ENCODE measurements around the gene PECR.
A peak's percentile ranks its signal among the peaks of the same experiment; 100 is the strongest.
"Not testable (repeated sequence)": the region's sequence is repeated elsewhere in the genome, so short reads cannot be mapped to it uniquely, and the experiment has no call there.

PECR gene

GRCh38 chr2:216107320-216107719 lies 25.7 kb upstream of the PECR start:
- no peak for DNase-seq

GRCh38 chr2:216104691-216105090 lies 23.1 kb upstream of the PECR start:
- peak in 4 of 56 donors; percentile 17 to 43 (median 24) for DNase-seq

DNA sequence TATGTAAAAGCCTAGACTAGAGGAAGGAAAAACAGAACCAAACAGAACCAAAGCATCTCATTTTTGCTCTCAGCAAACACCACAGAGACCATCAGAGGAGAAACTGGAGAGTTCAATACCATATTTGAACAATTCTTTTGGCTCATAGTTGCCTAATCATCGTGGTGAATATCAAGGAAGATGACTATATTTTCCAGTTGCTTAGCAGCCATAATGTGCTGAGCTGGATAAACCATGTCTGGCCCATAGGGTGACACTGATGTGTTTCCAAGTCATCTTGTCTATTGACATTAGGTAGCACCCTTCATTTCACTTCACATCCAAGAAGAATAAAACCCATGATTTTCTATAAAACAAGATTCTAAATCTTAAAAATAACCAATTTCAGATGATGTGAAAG lies 21.6 kb upstream of the PECR start:
- no peak for DNase-seq

DNA sequence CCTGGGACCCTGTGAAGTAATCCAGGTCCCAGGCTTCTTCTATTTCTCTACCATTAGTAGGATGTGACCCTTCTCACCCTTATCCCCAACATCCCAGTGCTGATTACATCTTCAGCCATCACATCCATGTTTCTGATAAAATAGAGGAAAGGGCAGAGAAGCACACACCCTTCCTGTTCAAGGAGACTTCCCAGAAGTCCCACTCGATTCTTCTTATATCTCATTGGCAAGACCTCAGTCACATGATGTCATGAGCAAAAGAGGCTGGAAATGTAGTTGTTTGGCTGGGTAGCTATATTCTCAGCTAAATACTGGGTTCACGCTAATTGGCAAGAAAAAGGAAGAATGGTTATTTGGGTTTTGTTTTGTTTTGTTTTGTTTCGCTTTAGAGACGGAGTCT lies 19.5 kb upstream of the PECR start:
- DNase-seq: no peak

DNA sequence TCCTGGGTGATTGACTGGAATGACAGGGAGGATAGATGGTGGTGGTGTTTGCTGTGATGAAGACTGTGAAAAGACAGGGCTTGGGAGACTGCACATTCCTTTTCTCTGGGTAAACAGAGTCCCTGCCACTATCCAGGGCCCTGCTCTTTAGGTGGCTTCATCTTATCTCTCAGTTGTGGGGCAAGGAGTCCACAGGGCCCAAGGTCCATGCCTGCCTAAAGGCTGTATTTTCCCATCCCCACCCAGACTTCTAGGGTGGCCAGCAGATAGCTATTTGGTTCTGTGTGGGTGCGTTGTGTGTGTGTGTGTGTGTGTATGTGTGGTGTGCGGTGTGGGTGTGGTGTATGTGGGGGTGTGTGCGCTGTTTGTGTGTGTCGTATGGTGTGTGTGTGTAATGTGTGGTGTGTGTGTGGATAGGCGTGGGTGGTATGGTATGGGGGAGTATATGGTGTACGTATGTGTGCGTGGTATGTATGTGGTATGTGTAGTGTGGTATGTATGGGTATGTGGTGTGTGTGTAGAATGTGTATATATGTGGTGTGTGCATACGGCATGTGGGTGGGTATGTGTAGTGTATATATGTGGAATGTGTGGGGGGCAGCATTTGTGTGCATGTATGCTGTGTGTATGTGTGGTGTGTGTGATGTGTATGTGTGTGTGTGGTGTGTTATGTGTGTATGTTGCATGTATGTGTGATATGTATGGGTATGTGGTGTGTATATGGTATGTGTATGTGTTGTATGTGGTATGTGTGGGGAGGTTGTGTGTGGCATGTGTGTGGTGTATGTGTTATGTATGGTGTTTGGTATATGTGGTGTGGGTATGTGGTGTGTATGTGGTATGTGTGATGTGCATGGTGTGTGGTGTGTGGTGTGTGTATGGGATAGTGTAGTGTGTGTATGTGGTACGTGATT lies 17.1 kb upstream of the PECR start:
- DNase-seq: no peak

DNA sequence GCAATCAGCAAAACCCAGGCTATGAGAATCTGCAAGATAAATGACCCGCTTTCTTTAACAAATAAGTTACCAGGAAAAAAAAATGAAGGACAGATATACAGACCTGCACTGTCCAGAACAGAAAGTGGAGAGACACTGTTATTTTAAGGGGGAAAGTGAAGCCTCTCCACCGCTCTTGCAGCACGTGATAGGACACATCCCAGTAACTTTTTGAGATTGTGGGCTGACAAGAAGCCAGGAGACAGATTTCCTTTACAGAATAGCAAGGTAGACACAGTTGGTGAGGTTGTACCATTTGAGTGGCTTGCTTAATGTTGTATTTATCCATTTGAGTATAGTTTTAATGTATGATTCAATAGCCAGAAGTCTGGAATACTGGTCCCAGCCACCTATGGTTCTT lies 13.1 kb upstream of the PECR start:
- DNase-seq: no peak

- DNase-seq: no peak
These were observed 11.0 kb upstream of the PECR start for GRCh38 chr2:216092646-216093045.

DNA sequence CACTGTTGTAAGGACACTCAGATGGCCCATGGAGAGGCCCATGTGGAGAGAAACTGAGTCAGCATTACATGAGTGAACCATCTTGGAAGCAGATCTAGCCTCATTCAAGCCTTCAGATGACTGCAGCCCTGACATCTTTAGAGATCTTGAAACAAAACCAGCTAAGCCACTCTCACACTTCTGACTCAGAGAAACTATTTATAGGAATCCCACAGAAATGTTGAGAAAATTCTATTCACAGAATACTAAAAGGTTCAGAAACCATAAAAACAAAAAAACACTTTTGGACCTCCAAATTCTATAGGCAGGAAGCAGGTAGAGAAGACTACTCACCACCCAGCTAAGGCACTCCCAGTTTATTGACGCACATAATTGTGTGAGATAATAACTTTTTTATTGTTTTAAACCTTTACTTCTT lies 8.8 kb upstream of the PECR start:
- DNase-seq: no peak

DNA sequence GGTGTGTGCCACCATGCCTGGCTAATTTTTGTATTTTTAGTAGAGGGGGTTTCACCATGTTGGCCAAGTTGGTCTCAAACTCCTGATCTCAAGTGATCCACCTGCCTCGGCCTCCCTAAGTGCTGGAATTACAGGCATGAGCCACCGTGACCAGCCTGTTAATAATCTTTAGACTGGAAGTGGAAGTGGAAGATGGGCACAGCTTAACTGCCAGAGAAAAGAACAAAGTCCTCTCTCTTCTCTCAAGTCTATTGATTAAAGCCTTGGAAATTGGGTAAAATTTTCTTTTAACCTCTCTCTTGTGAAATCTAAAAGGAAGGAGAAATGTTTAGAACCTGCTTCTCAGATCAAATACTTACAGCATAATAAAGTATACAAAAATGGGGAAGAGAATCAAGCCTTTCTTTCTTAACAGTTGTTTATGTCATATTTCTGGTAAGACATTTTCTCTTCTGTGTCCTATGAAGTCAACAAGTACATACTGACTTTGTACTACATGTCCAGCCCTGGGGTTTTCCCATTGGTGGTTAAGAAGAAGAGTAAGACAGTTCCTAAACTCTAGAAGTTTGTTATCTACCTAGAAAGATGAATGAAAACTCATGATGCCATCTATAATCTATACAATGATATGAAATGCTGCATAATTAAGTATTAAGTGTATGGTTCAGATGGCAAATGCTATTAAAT lies 4.7 kb upstream of the PECR start:
- DNase-seq: no peak

- DNase-seq: no peak
These were observed 2.9 kb upstream of the PECR start for GRCh38 chr2:216084547-216084946.

GRCh38 chr2:216083464-216084281 lies 2.1 kb upstream of the PECR start:
- peak in 6 of 56 donors; percentile 2 to 19 (median 14) for DNase-seq

- DNase-seq: peak in 14 of 56 donors; percentile 5 to 33 (median 11)
These were observed 1.2 kb upstream of the PECR start for GRCh38 chr2:216082805-216083204.

DNA sequence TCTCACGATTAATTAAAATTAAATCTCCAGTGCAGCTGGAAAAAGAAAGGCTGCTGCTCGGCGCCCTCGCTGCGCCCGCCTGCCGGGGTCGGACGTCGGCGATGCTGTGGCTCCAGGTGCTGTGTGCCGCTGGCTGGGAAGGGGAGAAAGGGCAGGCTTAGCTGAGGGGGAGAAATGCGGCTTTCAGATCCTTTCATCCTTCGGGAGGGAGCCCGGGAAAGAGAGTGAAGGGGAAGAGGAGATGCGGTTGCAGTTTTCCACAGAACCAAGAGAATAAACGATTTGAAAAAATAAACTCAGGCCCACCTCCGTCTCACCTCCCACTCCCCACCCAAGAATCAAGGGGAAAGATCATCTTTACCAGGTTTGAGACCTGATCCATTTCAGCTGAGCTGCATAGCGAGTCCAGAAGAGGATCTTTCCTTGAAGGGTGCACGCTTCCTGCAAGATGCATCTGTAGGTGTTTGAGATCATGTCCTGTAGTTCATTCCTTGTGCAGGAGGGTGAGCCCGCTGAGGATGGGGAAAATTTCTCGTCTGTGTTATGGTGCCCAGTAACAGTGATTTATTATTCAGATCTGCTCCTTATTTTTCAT lies 605 bp upstream of the PECR start:
- peak in 18 of 56 donors; percentile 4 to 48 (median 34) for DNase-seq

DNA sequence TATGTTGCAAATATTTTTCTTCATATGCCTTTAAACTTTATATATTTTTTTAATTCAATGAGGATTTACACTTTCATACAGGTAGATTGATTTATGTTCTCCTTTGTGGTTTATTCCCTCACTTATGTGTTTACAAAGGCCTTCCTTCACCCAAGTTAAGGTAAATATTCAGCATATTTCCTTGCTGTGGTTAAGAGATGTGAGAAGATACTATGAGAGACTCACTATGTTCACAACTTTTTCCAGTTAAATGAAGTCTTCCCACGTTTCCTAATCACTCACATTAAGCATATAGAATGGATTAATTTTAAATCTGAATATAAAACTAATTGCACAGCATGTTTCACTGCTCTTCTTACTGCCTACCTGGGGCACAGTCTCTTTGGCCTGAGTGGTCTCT lies 597 bp downstream of the PECR start:
- no peak for DNase-seq

GRCh38 chr2:216080048-216080447 lies 1.6 kb downstream of the PECR start:
- not testable (repeated sequence) for DNase-seq

GRCh38 chr2:216078776-216079175 lies 2.8 kb downstream of the PECR start:
- no peak for DNase-seq

- DNase-seq: peak in 1 of 56 donors; percentile 2
These were observed 5.8 kb downstream of the PECR start for GRCh38 chr2:216075510-216076485.

DNA sequence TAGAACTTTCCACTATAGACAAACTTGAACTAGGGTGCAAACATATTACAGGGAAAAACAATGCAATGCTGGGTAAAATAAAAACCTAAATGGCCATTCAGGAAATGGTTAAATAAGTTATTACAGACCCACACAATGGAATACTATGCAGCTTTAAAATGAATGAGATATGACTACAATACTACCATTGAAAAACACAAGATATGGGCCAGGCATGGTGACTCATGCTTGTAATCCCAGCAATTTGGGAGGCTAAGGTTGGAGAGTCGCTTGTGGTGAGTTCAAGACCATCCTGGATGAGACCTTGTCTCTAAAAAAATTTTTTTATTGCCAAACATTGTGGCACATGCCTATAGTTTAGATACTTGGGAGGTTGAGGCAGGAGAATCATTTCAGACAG lies 6.8 kb downstream of the PECR start:
- DNase-seq: no peak

- no peak for DNase-seq
These were observed 7.2 kb downstream of the PECR start for GRCh38 chr2:216074380-216074779.

- no peak for DNase-seq
These were observed 7.8 kb downstream of the PECR start for GRCh38 chr2:216073773-216074172.
